NCI-H2029 (cell line): ENCODE results near the gene MYLK4.

Experiments
- DNase-seq: peaks from one replicate; lab custom pipeline; 2025; lab: John Stamatoyannopoulos, UW

MYLK4 gene

DNA sequence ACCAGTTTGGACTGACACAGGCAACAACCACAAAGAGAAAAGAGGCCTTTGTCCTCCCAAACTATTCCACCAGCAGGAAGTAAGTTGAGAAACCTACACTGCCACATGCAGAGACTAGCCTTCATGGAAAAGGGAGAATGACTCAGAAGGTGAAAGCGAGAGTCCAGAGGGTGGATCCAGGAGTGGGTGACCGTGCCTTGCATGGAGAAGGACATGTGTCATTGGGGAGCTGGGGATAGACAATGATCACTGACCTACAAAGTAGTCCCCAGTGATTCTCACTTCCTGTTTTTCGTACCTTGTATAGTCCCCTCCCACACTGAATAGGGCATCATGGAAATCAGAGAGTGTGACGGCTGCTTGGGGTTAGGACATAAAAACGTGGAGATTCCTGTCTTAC, 91.9 kb downstream of the MYLK4 start:
- DNase-seq: no peak

DNA sequence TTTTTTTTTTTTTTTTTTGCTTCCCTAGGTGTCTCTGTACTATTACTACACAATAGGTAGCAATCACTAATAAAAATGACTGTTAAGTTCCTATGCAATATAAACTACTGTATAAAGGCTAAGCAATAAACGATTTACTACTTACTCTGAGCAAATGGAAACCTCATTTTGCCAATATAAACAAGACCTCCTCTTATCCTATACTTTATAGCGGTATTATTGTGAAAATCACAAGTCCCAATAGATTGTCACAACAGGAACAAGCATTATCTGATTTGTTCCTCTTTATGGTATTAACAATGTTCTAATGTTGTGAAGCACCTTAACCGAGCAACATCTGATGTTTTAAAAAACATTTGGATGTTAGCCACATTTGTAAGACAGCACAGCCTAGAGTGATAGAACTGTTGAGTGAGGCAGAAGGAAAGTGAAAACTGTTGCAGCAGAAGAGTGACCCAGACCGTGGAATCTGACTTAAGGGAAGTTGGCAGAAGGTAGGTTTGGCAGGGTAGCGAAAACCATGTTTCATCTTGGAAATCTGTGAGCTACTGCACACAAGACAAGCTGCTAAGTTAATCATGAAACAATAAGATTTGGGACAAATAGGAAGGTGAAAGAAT, 94.2 kb downstream of the MYLK4 start:
- DNase-seq: no peak

DNA sequence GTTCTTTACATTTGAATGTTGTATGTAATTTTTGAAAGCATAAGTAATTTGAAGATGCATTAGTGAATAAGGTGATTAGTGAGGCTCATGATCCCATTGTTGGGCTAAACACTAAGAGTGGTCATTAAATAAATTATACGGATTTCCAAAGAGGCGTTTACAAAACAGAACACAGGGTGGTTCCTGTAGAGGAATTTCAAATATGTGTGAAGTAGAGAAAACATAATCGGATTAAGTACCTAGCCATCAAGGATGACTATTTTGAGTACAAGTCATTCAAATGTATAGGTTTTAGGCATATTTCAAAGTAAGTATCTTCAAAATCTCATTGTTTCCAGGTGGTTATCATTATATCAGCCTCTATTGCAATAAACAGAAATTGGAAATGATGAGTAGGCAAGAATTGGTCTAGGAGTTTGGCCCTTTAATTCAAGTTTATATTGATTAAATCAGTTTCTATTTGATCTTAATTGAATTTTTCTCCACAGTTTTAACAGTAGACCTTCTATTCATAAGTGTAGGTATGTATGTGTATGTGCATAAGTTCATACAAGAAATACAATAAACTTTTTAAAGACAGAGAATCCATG, 94.8 kb downstream of the MYLK4 start:
- DNase-seq: no peak

DNA sequence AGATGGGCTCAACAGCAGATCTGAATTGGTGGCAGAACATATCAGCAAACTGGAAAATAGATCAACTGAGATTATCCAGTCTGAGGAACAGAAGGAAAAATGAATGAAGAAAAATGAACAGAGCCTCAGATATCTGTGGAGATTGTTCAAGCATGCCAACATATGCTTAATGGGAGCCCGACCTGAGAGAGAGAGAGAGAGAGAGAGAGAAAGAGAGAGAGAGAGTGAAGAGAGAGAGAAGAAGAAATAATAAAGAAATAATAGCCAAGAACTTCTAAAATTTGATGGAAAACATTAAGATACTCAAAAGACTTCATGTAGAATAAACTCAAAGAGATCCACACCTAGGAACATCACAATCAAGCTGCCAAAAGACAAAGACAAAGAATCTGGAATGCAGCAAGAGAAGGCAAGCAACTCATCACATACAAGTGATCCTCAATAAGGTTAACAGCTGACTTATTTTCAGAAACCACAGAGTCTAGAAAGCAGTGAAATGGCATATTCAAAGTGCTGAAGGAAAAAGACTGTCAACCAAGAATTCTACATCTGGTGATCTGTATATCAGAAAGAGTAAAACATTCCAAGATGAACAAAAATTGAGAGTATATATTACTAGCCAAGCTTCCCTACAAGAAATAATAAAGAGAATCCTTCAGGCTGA, 97.2 kb downstream of the MYLK4 start:
- DNase-seq: no peak

DNA sequence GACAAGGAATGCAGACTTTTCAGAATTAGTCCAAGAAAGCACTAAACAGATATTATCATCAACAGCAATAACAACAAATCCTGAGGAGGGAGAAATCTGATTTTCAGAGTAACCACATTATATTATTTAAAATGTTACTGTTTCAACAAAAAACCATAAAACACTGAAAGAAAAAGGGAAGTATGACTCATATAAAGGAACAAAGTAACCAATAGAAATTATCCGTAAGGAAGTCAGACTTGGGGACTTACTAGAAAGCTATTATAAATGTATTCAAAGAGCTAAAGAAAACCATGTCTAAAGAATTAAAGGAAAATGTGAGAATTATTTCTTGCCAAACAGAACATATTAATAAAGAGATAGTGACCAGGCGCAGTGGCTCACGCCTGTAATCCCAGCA, 98.1 kb downstream of the MYLK4 start:
- DNase-seq: no peak

DNA sequence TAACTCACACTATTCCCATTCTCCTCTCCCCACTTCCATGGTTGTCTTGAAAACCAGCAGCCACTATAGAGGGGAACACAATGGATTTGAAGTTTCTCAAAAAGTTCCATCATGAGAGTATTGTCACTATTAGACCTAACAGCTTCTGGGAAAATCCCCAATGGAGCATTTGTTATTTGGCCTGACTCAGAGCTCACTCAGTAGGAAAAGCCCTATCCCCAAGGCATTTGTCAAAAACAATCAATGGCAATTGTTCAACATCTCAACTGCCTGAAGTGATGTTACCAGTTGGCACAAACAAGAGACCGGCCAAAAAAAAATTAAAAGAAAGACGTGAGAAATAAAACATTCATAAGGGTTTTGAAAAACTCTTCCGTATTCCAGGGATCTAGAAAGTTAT, 98.8 kb downstream of the MYLK4 start:
- no peak for DNase-seq

DNA sequence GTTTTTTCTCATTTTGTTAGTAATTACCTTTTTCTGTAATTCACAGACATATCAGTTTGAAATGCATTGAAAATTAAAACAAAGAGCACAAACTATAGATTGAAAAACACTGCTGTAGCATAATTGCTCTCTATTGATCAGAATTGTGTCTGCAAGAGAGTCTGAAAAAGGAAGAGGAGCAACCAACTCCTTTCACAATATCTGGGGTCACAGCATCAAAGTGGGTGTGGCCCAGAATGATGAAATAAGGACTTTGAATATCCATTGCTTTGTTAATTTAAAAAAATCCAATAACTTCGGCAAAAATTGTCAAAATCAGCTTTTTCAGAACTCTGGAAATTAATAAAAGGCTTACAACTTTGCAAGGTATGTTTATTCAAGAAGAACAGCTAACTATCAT, 99.2 kb downstream of the MYLK4 start:
- DNase-seq: no peak

DNA sequence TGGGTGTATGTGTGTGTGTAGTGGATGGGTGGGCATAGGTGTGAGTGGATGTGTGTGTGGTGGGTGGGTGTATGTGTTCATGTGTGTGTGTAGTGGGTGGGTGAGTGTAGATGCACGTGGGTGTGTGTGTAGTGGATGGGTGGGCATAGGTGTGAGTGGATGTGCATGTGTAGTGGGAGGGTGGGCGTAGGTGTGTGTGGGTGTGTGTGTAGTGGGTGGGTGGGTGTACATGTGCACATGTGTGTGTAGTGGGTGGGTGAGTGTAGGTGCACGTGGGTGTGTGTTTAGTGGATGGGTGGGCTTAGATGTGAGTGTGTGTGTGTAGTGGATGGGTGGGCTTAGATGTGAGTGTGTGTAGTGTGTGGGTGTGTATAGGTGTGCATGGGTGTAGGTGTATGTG, 104.4 kb downstream of the MYLK4 start:
- DNase-seq: no peak

DNA sequence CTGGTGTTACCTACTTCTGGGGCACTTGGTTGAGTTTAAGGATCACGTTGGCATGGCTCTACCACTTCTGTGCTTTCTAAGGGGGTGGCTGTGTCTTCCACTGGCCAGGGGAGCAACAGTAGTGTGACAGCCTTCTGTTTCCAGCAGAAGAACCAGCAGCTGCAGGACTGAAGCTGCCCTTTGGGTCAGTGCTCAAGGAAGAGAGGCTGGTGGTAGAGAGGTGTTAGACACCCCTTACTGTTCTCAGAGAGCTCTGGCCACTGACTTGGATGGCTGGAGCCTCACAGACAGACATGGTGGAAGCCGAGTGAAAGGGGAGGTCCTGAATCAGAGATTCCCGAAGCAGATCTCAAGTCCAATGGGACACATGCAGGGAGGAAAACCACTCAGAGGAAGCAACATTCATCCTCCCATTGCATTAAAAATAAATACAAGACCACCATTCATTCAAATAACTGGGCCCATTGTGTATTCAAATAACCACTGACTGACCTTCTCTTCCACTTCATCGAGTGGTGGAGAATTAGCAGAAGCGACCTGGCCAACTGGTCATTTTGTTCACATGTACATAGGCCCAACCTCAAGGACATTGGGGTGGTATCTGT, 106.7 kb downstream of the MYLK4 start:
- DNase-seq: no peak

DNA sequence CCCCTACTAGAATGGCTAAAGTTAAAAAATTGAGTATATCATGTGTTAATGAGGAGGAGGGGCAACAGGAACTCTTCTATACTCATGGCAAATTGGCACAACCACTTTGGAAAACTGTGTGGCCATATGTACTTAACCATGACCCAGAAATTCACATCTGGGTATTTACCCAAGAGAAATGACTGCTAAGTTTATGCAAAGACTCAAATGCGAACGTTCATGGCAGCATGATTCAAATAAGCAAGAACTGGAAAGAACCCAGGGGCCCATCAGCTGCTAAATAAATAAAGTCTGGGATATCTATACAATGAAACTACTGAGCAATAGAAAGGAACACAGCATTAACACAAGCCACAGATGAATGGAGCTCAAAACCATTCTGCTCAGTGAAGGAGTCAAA, 107.6 kb downstream of the MYLK4 start:
- no peak for DNase-seq

DNA sequence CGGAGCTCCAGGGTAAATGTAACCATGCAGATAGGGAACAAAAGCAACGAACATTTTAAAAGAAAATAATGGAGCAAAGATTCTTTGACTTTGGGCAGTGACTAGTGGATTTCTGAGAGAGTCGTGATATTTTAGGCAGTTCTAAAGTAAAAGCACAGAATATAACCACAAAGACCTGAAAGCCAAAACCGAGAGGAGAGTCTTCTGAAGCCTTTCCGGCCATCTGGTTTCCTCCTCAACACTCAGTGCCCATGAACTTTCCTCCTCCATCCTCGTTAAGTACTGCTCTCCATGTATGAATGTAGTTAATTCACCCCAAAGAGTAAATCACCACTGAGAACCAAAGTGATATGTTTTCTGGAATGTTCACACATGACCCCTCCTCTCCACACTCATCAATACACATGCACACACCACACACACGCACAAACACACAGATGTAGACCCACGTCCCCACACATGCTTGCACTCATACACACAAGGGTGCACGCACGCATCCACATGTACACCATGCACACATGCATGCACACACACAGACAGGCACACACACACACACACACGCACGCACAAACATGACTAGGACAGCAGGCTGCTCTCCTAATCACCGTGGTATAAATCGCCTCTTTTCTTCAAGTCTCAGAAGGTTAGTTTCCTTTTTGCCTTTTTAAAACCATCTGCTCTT, 109.5 kb downstream of the MYLK4 start:
- no peak for DNase-seq

DNA sequence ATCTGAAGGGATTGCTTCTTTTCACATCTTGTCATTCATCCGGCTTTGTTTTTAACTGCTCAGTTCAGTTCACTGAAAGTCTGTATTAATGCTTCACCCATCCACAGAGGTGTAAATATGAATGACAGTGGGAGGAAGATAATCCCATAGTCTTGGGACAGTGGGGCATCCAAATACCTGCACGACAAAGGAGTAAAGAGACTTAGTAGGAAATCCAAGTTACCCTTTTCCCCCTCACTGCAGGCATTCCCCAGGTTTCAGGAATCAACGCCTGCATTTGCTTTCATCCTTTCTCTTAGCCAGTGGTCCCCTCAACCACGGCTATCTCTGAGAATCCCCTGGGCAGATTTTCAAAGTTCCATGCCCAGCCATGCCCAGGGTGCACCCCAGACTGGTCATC, 110.2 kb downstream of the MYLK4 start:
- DNase-seq: no peak

DNA sequence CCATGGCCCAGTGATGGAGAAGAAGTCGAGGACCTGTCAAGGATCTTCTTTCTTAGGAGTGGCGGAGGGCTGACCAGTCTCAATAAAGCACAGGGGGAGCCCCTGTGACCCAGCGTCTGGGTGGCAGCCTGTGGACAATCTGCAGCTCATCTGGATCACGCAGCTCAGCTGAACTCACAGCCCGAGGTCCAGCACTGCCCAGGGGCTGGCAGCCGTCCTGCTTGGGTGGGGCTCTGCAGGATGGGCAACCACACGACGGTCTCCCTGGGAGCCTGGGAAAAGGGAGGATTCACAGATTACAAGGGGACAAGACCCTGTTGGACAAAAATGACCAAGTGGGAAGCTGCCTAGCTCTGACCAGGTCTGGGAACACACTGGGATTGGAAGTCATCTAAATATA, 110.8 kb downstream of the MYLK4 start:
- DNase-seq: no peak

DNA sequence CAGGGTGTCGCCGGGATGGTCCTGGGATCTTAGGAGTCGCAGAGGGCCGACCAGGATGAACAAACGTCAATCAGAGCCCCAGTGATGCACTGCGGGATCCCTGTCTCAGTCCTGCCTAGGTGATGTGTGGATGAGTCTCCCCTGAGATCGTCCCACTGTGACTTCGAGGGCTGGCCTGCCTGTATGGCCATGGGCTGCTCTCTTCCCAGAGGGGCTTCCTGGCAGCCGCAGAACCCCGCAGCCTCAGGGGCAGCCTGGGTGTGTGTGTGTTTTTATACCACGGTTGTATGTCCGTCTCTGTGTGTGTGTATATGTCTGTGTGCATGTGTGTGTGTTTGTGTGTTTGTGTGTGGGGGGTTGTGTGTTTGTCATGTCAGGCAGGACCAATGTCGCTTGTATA, 111.6 kb downstream of the MYLK4 start:
- no peak for DNase-seq

DNA sequence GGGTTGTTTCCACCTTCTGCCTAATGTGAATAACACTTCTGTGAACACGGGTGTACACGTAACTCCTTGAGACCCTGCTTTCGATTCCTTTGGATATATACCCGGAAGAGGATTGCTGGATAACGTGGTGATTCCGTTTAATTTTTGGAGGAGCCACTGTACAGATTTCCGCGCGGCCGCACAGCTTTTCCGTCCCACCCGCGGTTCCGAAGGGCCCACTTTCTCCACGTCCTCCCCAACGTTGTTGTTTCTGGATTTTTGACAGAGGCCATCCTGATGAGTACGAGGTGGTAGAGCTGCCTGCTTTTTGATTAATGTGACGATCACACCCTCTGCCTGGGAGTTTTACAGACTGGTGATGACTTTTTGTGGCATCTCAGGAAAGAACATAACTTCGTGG, 114.0 kb downstream of the MYLK4 start:
- DNase-seq: no peak

DNA sequence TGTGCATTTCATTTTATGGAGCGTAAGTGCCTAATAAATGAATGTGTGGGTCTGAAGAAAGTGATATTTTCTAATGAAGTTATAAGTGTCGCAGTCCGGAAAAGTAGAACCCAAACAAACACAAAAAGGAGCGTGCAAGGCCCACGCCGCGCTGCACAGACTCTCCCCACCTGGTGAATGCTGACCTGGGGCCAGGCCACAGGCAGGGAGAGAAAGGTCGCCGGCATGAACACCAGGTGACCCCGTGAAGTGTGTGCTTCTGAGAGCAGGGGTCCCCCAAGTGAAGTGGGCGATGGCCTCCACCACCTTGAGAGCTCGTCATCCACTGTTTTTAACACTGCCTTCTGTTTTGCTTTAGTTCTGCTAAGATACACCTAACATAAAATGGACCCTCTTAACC, 114.8 kb downstream of the MYLK4 start:
- no peak for DNase-seq

DNA sequence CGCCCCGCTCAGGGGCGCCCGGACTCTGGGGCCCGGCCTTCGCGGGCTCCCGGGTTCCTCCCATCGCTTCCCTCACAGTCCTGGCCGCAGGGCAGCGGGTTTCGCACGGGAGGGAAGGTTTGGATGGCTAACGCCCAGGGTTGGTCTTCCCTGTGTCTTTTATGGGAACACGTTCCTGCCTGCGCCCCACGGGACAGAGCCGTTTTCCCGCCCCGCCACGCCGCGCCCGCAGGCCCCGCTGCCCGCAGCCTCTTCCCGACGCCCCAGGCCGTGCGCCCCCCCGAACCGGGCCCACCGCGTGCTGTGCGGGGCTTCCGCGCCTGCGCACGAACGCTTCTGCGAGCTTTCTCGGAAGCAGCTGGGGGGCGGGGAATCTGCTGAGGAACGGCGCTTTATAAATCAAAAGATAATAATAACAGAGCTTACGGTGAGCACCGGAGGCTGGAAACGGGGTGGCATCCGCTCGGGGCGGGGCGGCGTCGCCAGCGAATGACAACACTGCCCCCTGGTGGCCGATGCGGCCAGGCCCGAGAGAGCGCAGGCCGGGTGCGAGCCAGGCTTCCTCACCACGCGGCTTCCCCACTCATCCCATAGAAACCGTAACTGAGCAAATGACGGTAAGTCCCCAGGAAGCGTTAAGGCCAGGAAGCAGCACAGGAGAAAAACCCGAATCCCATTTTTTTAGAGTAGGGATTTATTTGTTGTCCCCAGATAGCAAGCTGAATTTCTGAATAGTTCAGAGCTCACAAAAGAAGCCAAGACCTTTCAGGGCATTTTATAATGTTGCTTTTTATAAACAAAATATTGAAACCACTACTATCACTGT, 116.4 kb downstream of the MYLK4 start:
- peak; percentile 82 for DNase-seq

DNA sequence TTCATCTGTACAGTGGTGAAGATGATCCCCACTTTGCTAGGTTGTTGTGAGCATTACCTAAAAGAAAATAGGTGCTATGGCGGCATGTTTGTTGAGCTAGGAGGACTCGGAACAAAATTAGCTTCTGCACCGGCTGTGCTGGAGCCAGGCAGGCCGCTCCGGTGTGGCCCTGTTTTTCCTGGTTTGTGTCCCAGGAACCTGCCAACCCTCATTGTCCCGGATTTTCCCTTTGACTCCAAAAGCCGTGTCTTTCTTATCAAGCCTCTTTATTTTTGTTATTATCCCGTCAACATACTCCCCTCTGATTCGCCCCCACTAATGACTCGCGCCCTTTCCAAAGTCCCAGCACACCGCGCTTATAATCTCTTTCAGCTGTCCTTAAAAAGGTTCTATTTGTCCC, 117.0 kb downstream of the MYLK4 start:
- no peak for DNase-seq

DNA sequence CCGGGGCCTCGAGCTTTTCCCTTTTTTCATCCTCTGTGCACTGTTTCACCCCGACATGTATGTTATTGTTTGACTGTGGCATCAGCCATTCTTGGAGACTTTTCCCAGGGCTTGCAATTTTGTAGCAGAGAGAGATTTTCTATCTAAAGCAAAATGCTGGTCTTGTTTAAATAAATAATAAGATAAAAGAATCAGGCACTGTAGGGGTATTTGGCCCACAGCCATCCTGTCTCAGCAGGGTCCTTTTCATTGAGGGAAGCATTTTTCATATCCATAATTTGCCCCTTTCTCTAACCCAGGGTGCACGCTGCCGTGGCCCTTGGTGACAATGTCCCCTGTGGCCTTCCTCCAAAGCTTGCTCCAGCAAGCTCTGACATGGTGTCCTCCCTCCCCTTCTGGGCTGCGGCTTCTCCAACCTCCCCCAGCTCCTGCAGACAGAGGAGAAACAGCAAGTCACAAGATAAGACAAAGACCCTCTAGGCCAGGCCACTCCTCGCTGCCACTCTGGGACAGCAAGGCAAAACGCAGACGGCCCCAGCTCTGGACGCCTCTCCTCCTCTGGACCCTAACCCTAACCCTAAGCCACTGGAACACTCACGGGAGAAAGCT, 117.6 kb downstream of the MYLK4 start:
- DNase-seq: no peak

DNA sequence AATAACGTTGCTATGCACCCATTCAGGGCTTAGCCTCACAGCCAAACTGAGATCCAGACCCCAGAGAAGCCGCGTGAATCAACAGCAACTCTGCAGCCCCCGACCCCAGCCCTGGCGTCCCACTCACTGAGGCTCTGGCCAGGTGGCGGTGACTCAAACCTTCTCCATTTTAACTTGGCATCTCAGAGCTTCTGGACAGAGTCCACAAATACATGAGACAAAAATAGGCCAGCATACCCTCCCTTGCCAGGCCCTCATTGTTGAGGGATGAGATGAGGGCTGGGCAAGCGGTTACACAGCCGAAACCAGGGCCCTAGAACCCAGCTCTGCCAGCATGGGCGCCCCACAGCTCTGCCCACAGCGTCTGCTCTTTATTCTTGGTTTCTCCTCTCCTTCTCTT, 118.4 kb downstream of the MYLK4 start:
- DNase-seq: no peak

DNA sequence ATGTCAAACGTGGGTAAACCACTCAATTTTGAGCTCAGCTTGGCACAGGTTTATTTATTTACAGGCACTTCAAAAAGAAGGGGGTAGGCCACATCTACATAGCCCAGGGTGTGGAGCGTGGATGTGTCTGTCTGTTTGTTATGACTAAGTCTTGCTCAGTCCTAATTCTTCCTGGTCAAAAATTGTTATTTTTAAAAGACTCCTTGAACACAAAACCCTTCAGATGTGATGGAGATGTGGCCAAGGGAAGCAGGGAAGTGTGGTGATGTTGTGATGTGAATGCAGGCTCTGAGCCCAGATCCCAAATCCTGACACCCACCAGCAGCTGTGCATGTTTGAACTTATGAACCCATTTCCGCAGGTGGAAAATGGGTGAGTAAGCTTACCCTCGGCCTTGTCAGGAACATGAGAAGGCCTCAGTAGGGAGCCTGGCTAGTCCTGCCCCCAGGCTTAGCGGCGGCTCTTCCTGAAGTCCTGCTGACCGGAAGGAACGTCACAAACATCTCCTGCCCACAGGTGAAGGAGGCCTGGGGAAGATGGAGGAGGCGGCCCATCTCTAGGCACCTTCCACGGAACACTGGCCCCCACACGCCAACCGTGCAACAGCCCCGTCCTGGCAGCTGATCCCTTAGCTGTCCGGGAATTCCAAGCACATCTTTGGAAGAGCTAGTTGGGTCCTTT, 119.7 kb downstream of the MYLK4 start:
- no peak for DNase-seq
